Measurements from ENCODE around the gene DCP1B. TPM values are rescaled to one million over a fixed set of nuclear protein-coding genes. Genes with fewer than 3 reads are reported as not detected.

DCP1B gene
- total RNA-seq, 1 donor = 13.0 TPM

DNA sequence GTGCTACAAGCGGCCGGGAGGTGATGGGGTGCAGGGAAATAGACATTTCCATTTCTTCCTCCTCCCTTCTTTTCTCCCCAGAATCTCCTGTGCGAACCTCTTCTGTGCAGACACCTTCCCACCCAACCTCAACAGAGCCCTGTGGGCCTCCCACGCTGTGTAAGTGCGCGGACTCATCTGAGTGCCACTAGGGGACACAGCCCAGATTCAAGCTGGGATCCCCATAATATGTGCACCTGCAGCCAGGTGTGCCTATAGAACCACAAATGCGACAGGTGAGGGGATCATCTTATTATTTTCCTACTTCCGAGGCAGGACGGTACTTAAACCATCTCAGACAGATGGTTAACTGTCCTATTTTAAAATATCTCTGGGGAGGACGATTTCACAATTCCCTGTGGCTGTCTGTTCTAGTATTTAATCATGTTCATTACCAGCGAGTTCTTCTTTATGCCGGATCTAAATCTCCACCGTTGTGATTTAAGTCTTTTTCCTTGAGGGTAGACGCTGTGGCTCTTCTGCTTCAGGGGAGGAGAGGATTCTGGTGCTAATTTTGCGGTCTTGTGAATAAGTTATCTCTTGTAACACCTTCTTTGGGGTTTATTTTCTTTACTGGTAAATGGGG, 31.3 kb upstream of the DCP1B start:
- Histone ChIP-seq H3K36me3 (ENCODE audit: insufficient read depth, low read length) (no peaks in the 10 kb centered on the region), H3K4me1 (ENCODE audit: insufficient read depth, low read length) (peaks cover 13% of the 10 kb centered on the region), H3K27me3 (ENCODE audit: insufficient read depth, low read length) (peaks cover 76% of the 10 kb centered on the region), H3K79me2 (ENCODE audit: insufficient read depth, low read length) (no peaks in the 10 kb centered on the region), H4K20me1 (ENCODE audit: insufficient read depth, low read length) (no peaks in the 10 kb centered on the region), H3K4me3 (ENCODE audit: insufficient read depth, low read length) (peak overlapping the region; percentile 56), H3K4me2 (ENCODE audit: insufficient read depth, low read length) (peak overlapping the region; percentile 85), H3K9me3 (ENCODE audit: low read depth, low read length) (no peaks in the 10 kb centered on the region), H3K27ac (ENCODE audit: low read depth, low read length) (no peak overlapping the region), H2AFZ (ENCODE audit: low read length) (peak overlapping the region; percentile 56)
- DNase-seq (ENCODE audit: insufficient read length, low spot score, missing footprints) = no peak
- TF ChIP-seq CTCF (IDR thresholded peaks at IDR 0.05; ENCODE audit: extremely low read depth, low read depth, low read length) = no peak

DNA sequence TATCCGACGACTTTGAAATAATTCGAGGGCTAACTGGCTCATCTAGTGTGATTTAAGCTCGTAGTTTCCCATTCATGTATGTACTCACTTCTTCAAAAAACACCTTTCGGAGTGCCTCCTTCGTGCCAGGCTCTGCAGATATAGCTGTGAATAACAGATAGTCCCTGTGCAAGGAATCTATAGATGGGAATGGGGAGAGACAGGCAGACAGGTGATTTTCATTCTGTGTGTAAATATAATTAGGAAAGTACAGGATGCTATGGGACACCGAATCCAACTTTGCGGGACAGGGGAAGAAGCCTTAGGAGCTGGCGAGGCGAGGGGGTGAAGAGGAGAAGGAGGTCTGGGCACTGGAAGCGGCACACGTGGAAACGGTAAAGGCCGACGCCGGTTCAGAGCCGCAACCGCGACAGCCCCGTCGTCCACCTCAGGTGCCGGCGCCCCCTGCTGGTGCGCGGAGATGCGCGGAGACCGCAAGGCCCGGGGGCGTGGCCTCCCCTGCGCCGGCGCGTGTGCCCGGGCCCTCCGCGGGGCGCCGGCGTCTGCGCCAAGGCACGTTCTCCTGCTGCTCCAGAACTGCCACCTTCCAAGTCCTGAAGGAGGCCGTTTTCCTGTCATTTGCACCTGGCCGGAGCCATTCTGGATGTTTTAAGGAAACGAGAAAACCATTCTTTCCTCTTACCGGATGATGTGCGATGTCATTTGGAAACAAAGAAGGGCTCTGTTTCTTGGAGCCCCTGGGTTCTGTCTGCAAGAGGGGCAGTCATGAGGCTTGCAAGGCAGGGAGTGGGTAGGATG, 30.6 kb upstream of the DCP1B start:
- peak overlapping the region; percentile 56 for H3K4me3 ChIP-seq (ENCODE audit: insufficient read depth, low read length)
- H3K27ac ChIP-seq (ENCODE audit: low read depth, low read length) = no peak overlapping the region
- no peaks in the 10 kb centered on the region for H4K20me1 ChIP-seq (ENCODE audit: insufficient read depth, low read length)
- H3K4me1 ChIP-seq (ENCODE audit: insufficient read depth, low read length) = peaks cover 13% of the 10 kb centered on the region
- peak overlapping the region; percentile 87 for H2AFZ ChIP-seq (ENCODE audit: low read length)
- no peaks in the 10 kb centered on the region for H3K79me2 ChIP-seq (ENCODE audit: insufficient read depth, low read length)
- H3K4me2 ChIP-seq (ENCODE audit: insufficient read depth, low read length) = peak overlapping the region; percentile 85
- TF ChIP-seq CTCF (IDR thresholded peaks at IDR 0.05; ENCODE audit: extremely low read depth, low read depth, low read length) = peak; percentile 78
- no peaks in the 10 kb centered on the region for H3K9me3 ChIP-seq (ENCODE audit: low read depth, low read length)
- peaks cover 76% of the 10 kb centered on the region for H3K27me3 ChIP-seq (ENCODE audit: insufficient read depth, low read length)
- DNase-seq (ENCODE audit: insufficient read length, low spot score, missing footprints) = peak; percentile 98
- H3K36me3 ChIP-seq (ENCODE audit: insufficient read depth, low read length) = no peaks in the 10 kb centered on the region

DNA sequence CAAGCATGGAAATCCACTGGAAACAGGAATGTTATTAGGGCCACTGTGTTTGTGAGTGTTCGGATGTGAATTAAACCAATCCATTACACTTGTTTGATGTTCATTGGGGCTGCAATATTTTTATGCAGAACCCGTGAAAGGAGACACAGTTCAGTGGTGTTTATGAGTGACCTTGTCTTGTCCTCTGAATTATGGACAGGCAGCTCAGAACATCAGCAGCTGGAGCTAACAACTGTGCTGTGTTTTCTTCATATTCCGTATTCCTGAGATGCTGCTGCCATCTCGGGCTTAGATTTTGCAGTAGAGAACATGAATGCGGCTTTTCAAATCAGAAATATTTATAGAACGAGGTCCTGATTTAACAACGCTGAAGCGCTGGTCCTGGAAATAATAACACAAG, 28.2 kb upstream of the DCP1B start:
- Histone ChIP-seq H3K36me3 (ENCODE audit: insufficient read depth, low read length) (no peaks in the 10 kb centered on the region), H3K4me1 (ENCODE audit: insufficient read depth, low read length) (peaks cover 17% of the 10 kb centered on the region), H3K27ac (ENCODE audit: low read depth, low read length) (no peak overlapping the region), H3K9me3 (ENCODE audit: low read depth, low read length) (no peaks in the 10 kb centered on the region), H3K4me2 (ENCODE audit: insufficient read depth, low read length) (no peak overlapping the region), H3K79me2 (ENCODE audit: insufficient read depth, low read length) (no peaks in the 10 kb centered on the region), H3K27me3 (ENCODE audit: insufficient read depth, low read length) (peaks cover 74% of the 10 kb centered on the region), H2AFZ (ENCODE audit: low read length) (no peak overlapping the region), H4K20me1 (ENCODE audit: insufficient read depth, low read length) (no peaks in the 10 kb centered on the region), H3K4me3 (ENCODE audit: insufficient read depth, low read length) (no peak overlapping the region)
- no peak for DNase-seq (ENCODE audit: insufficient read length, low spot score, missing footprints)
- no peak for TF ChIP-seq CTCF (IDR thresholded peaks at IDR 0.05; ENCODE audit: extremely low read depth, low read depth, low read length)

- Histone ChIP-seq H3K27me3 (ENCODE audit: insufficient read depth, low read length) (peaks cover 92% of the 10 kb centered on the region), H3K79me2 (ENCODE audit: insufficient read depth, low read length) (no peaks in the 10 kb centered on the region), H3K4me2 (ENCODE audit: insufficient read depth, low read length) (no peak overlapping the region), H3K9me3 (ENCODE audit: low read depth, low read length) (no peaks in the 10 kb centered on the region), H2AFZ (ENCODE audit: low read length) (no peak overlapping the region), H3K27ac (ENCODE audit: low read depth, low read length) (no peak overlapping the region), H3K4me1 (ENCODE audit: insufficient read depth, low read length) (peaks cover 12% of the 10 kb centered on the region), H3K4me3 (ENCODE audit: insufficient read depth, low read length) (no peak overlapping the region), H4K20me1 (ENCODE audit: insufficient read depth, low read length) (no peaks in the 10 kb centered on the region), H3K36me3 (ENCODE audit: insufficient read depth, low read length) (no peaks in the 10 kb centered on the region)
- no peak for TF ChIP-seq CTCF (IDR thresholded peaks at IDR 0.05; ENCODE audit: extremely low read depth, low read depth, low read length)
- no peak for DNase-seq (ENCODE audit: insufficient read length, low spot score, missing footprints)
Measured at GRCh38 chr12:2029851-2030250, 25.6 kb upstream of the DCP1B start.

Measured in osteoblast (primary cell).